ENCODE measurements around the gene FADS1. TPM values are rescaled to one million over a fixed set of nuclear protein-coding genes. Genes with fewer than 3 reads are reported as not detected.

The FADS1 gene
- total and polyA plus RNA-seq, 2 of the 8 experiments (the other 6 are each of a cell fraction or from before 2014, with no cell fraction given): 115 to 141 TPM

DNA sequence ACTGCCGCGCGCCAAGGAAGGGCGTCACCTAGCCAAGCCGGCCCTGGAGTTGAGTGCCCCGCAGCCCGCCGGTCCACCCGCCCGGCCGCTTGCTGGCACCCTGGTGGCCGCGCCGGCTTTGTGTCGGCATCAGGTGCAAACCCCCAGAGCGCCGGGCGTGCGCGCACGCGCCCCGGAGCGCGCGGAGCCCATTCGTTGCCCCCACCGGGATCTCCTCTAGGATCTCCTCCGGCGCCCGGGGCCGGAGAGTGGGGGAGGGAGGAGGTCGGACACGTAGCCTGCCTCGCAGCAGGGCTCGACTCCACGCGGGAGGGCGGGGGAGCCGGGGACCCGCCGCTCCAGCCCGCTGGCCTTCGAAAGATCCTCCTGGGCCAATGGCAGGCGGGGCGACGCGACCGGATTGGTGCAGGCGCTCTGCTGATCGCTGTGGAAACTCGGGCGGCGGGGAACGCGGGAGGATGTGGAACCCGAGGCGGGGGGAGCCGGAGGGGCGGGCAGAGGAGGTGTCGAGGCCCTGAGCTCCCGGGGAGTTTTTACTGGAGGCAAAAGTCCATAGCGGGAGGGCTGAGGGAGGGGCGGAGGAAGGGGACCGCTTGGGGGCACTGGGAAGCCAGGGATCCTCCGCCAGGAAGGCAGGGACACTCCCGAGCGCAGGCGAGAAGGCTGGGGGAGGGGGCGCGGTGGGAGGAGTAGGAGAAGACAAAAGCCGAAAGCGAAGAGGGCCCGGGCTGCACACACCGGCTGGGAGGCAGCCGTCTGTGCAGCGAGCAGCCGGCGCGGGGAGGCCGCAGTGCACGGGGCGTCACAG, 11.0 kb upstream of the FADS1 start, which contains the start of gene FADS2 (continued):
- TF ChIP-seq SIN3A (conservative IDR thresholded peaks at IDR 0.05 in 1 of 2, IDR thresholded peaks at IDR 0.05 in 1 of 2; ENCODE audit: low read depth in 1 of 2, low read length in 2 of 2) (peak in 1 of 2 experiments; percentile 33; a peak in 1 of 4 replicates), HDAC2 (IDR thresholded peaks at IDR 0.05; ENCODE audit: borderline replicate concordance in 1 of 2, low read depth in 2 of 2, low read length in 2 of 2) (0 out of 4 replicates have a peak, but pooled peaks of 1 of the 2 experiments have one; percentile 72), POLR2A (IDR thresholded peaks at IDR 0.05; ENCODE audit: control extremely low read depth in 1 of 2, low read depth in 2 of 2, low read length in 2 of 2) (peak; percentile 78 to 87; a peak in 2 of 3 replicates), ASH2L (IDR thresholded peaks at IDR 0.05; ENCODE audit: low read length) (peak; percentile 81), CREB1 (IDR thresholded peaks at IDR 0.05) (no peak; the same call in 1 of the 2 replicates), CEBPB (IDR thresholded peaks at IDR 0.05; ENCODE audit: low read depth, low read length) (no peak), RNF2 (IDR thresholded peaks at IDR 0.05; ENCODE audit: borderline replicate concordance, low read depth, low read length, missing control alignments, poor library complexity, severe bottlenecking) (no peak), CTCF (IDR thresholded peaks at IDR 0.05; ENCODE audit: control extremely low read depth in 1 of 3, insufficient read depth in 1 of 3, low read depth in 1 of 3, low read length in 3 of 3) (0 out of 4 replicates have a peak, but pooled peaks of 1 of the 3 experiments have one; percentile 12), E2F6 (IDR thresholded peaks at IDR 0.05) (peak; percentile 70), TAF7 (optimal IDR thresholded peaks at IDR 0.05; ENCODE audit: borderline replicate concordance, low read depth, low read length) (peak; percentile 75), EGR1 (IDR thresholded peaks at IDR 0.05; ENCODE audit: borderline replicate concordance, low read depth, low read length) (no peak), TAF1 (IDR thresholded peaks at IDR 0.05; ENCODE audit: low read depth, low read length) (peak; percentile 68; the same call in 1 of the 2 replicates)
